Spleen (tissue), 11 donors: ENCODE results near the gene ARID4B. TPM values are rescaled to one million over a fixed set of nuclear protein-coding genes. Genes with fewer than 3 reads are reported as not detected.

Source experiments
- DNase-seq: peaks from one replicate; pipeline ENCODE4 v3.0.0-alpha.2; 2020
- H3K27ac ChIP-seq, 8 donors: fragments of 200-600 bp; sonication (generic) in 7 of 8; 1 replicate in 4 of 8; 2 replicates in 4 of 8; pipeline versions ENCODE4 v1.5.0 to v1.8.0; 2016 to 2021; ENCODE audit warnings: inconsistent platforms in 4 of 8, mild to moderate bottlenecking in 4 of 8, moderate library complexity in 1 of 8
- H3K27me3 ChIP-seq, 7 donors: fragments of 200-600 bp; sonication (generic) in 6 of 7; replicated peaks in 1 of 7; 1 replicate in 4 of 7; 2 replicates in 3 of 7; pipeline versions ENCODE4 v1.5.0 to v1.8.0; 2016 to 2021; ENCODE audit warnings: inconsistent platforms in 3 of 7, mild to moderate bottlenecking in 1 of 7
- H3K36me3 ChIP-seq, 6 donors: fragments of 200-600 bp; sonication (generic) in 5 of 6; 1 replicate in 4 of 6; 2 replicates in 2 of 6; pipeline versions ENCODE4 v1.5.0 to v1.8.0; 2016 to 2021; ENCODE audit warnings: inconsistent platforms in 2 of 6
- H3K4me1 ChIP-seq, 6 donors: fragments of 200-600 bp; sonication (generic) in 5 of 6; 1 replicate in 3 of 6; 2 replicates in 3 of 6; pipeline versions ENCODE4 v1.5.0 to v1.8.0; 2016 to 2021; ENCODE audit warnings: inconsistent platforms in 3 of 6
- H3K4me3 ChIP-seq, 8 donors: fragments of 200-600 bp; sonication (generic) in 7 of 8; 1 replicate in 4 of 8; 2 replicates in 4 of 8; pipeline versions ENCODE4 v1.5.0 to v1.8.0; 2016 to 2021; ENCODE audit warnings: inconsistent platforms in 4 of 8, mild to moderate bottlenecking in 4 of 8, moderate library complexity in 2 of 8
- H3K9me3 ChIP-seq, 8 donors: fragments of 200-600 bp; sonication (generic) in 7 of 8; 1 replicate in 4 of 8; 2 replicates in 4 of 8; pipeline versions ENCODE4 v1.5.0 to v1.8.0; 2016 to 2021; ENCODE audit warnings: inconsistent platforms in 4 of 8
- POLR2A ChIP-seq, 3 donors: fragments of 450-650 bp; IDR thresholded peaks; one replicate each; pipeline ENCODE4 v1.5.1; 2017; ENCODE audit warnings: antibody characterized with exemption in 3 of 3, mild to moderate bottlenecking in 1 of 3
- POLR2AphosphoS5 ChIP-seq, 3 donors: sonication (generic); formaldehyde crosslinking; IDR thresholded peaks; one replicate each; pipeline ENCODE4 v1.5.1; 2017; ENCODE audit warnings: antibody characterized with exemption in 3 of 3
- WGBS, 5 donors: extraction: QIAGEN DNeasy Blood & Tissue Kit in 3 of 5; methylation state at CpG; one replicate each; pipeline versions ENCODE4 v1.1.5 to v1.1.7; 2013 to 2018; 5-methylcytosine and 5-hydroxymethylcytosine counted together
- intact Hi-C: fragments of 100-400 bp; cut with DNase I; formaldehyde crosslinking; loops from one replicate; pipeline ENCODE4 v1.15.0; 2023; ENCODE audit warnings: low total_unique reads
- polyA plus RNA-seq, 3 donors: library from polyadenylated mRNA; stranded (reverse); fragments of 200-250 nt; gene quantifications; one replicate each; pipeline ENCODE4 v1.2.1, GENCODE V29; 2013
- total RNA-seq, 7 donors: library from RNA; depleted of rRNA in 3 of 7; stranded (reverse); fragments of >200 nt in 3 of 7; fragmentation: NEBNext Ultra II Directional in 4 of 7; extraction: Animal tissue kit (Norgen Biotek cat#: 25700) in 4 of 7; gene quantifications; one replicate each; pipeline versions ENCODE4 v1.1.0 to v1.2.1, GENCODE V29; 2016 to 2021
- TF ChIP-seq, protein P1 (sequence below), 11 experiments: fragments of 200-600 bp in 7 of 11; fragments of 450-650 bp in 4 of 11; sonication (generic) in 4 of 11; IDR thresholded peaks in 8 of 11; conservative IDR thresholded peaks in 3 of 11; 1 replicate in 7 of 11; 2 replicates in 4 of 11; pipeline versions ENCODE4 v1.4.0 to v1.8.0; 2016 to 2021; ENCODE audit warnings: antibody characterized with exemption in 11 of 11, inconsistent platforms in 4 of 11, mild to moderate bottlenecking in 1 of 11
- donor health status: healthy with polysubstance abuse.
- donor health status: DM: no; HTN: no; CAD: no; lungs with moderate emphysema.
- donor health status: DM: no; HTN: no; CAD: no.
- donor health status: Bipolar disorder and iron deficiency.
- donor health status: healthy.
- donor health status: DM: no; HTN: no; CAD: no.
- donor health status: DM: yes; HTN: yes; CAD: no.

ARID4B gene
- total and polyA plus RNA-seq, 10 donors: 13.2 to 82.0 (median 65.6) TPM

- H3K4me3 ChIP-seq: peak overlapping the region in 1 of 8 donors; percentile 22
- peaks cover 15 to 53% (median 34%) of the 10 kb centered on the region in 6 donors for H3K4me1 ChIP-seq
- DNase-seq: no peak
- 49 to 62% (median 55%) methylated on average over 4 of the region's 4 CpGs for WGBS, 5 donors
- intact Hi-C loops: no loop called here
- no peaks in the 10 kb centered on the region for H3K9me3 ChIP-seq
- H3K27ac ChIP-seq: peak overlapping the region in 7 of 8 donors; percentile 15 to 68 (median 58)
- no peaks in the 10 kb centered on the region for H3K27me3 ChIP-seq
- TF ChIP-seq, protein P1, sequence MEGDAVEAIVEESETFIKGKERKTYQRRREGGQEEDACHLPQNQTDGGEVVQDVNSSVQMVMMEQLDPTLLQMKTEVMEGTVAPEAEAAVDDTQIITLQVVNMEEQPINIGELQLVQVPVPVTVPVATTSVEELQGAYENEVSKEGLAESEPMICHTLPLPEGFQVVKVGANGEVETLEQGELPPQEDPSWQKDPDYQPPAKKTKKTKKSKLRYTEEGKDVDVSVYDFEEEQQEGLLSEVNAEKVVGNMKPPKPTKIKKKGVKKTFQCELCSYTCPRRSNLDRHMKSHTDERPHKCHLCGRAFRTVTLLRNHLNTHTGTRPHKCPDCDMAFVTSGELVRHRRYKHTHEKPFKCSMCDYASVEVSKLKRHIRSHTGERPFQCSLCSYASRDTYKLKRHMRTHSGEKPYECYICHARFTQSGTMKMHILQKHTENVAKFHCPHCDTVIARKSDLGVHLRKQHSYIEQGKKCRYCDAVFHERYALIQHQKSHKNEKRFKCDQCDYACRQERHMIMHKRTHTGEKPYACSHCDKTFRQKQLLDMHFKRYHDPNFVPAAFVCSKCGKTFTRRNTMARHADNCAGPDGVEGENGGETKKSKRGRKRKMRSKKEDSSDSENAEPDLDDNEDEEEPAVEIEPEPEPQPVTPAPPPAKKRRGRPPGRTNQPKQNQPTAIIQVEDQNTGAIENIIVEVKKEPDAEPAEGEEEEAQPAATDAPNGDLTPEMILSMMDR (IDR thresholded peaks at IDR 0.05 in 8 of 11, conservative IDR thresholded peaks at IDR 0.05 in 3 of 11): no peak
- TF ChIP-seq POLR2AphosphoS5 (IDR thresholded peaks at IDR 0.05) (peak in 1 of 3 donors; percentile 15), POLR2A (IDR thresholded peaks at IDR 0.05) (no peak)
- peaks cover 0 to 66% (median 32%) of the 10 kb centered on the region in 6 donors for H3K36me3 ChIP-seq
Observed at GRCh38 chr1:235336903-235337302, 8.9 kb upstream of the ARID4B start.

DNA sequence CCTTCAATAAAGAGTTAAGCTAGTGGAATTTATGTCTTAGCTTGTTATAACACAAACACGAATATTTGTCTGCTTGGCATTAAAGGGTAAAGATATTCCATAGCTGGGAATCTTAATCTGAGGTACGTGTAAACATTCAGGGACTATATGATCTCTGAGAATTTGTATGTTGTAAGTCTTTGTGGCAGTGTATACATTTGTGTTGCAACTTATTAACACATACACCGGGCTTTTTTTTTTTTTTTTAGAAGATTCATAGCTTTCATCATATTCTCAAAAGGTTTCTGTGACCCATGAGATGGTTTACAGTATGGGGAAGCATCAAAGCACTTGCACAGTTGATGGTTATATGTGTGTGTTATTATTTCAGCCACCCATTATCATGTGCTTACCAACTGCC lies 3.4 kb upstream of the ARID4B start:
- Histone ChIP-seq H3K4me3 (no peak overlapping the region), H3K9me3 (no peaks in the 10 kb centered on the region), H3K27me3 (no peaks in the 10 kb centered on the region), H3K4me1 (peaks cover 27 to 70% (median 50%) of the 10 kb centered on the region in 6 donors), H3K27ac (peak overlapping the region in 7 of 8 donors; percentile 7 to 100 (median 98)), H3K36me3 (peaks cover 0 to 15% (median 11%) of the 10 kb centered on the region in 6 donors)
- TF ChIP-seq, protein P1 (IDR thresholded peaks at IDR 0.05 in 8 of 11, conservative IDR thresholded peaks at IDR 0.05 in 3 of 11): no peak
- TF ChIP-seq POLR2A (IDR thresholded peaks at IDR 0.05) (no peak), POLR2AphosphoS5 (IDR thresholded peaks at IDR 0.05) (no peak)
- no peak for DNase-seq
- intact Hi-C loops: no loop called here
- 42 to 67% (median 50%) methylated on average over 3 of the region's 3 CpGs for WGBS, 5 donors

- no peaks in the 10 kb centered on the region for H3K27me3 ChIP-seq
- intact Hi-C loops: no loop called here
- peak overlapping the region; percentile 51 to 100 (median 98) for H3K27ac ChIP-seq
- peaks cover 0 to 10% (median 6%) of the 10 kb centered on the region in 6 donors for H3K36me3 ChIP-seq
- no peak for DNase-seq
- H3K4me3 ChIP-seq: peak overlapping the region in 3 of 8 donors; percentile 60 to 97 (median 79)
- H3K4me1 ChIP-seq: peaks cover 29 to 70% (median 51%) of the 10 kb centered on the region in 6 donors
- WGBS, 5 donors: 73 to 86% (median 77%) methylated on average over 5 of the region's 5 CpGs
- no peaks in the 10 kb centered on the region for H3K9me3 ChIP-seq
- TF ChIP-seq POLR2A (IDR thresholded peaks at IDR 0.05) (no peak), POLR2AphosphoS5 (IDR thresholded peaks at IDR 0.05) (no peak)
- TF ChIP-seq, protein P1 (IDR thresholded peaks at IDR 0.05 in 8 of 11, conservative IDR thresholded peaks at IDR 0.05 in 3 of 11): no peak
Observed at GRCh38 chr1:235330918-235331285, 2.9 kb upstream of the ARID4B start.

DNA sequence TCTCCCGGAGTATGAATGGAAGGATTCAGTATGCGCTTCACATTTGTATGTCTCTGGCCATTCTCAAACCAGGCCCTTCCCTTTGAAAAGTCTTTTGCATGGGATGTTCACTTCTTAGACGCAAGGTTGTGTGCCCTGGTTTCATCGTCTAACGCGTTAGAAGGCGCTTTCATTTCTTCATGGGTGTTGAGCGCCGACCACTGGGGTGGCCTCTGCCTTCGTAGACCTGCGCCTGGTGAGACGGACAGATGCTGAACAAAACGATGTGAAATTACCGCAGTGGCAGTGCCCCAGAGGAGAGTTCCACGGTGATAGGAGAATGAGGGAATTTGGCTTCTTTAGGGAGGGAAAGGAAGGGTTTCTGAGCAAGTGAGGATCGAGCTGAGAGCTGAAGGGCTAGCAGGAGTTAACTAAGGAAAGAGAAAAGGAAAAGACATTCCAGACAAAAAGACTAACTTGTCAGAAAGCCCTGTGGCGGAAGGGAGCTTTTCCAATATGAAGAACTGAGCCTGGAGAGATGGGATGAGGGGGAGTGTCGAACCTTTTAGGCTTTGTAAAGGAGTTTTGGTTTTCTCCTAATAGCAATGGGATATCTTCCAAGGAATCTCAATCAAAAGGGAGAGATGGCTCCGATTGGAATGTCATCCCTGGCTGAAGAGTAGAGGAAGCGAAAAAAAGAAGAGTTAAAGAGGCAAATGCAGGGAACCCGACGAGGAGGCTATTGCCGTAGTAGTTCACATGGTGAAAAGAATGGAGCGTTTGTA lies 1.3 kb upstream of the ARID4B start:
- Histone ChIP-seq H3K36me3 (no peaks in the 10 kb centered on the region), H3K4me1 (peaks cover 43 to 78% (median 67%) of the 10 kb centered on the region in 6 donors), H3K27me3 (no peaks in the 10 kb centered on the region), H3K9me3 (no peaks in the 10 kb centered on the region), H3K4me3 (peak overlapping the region; percentile 47 to 97 (median 73)), H3K27ac (peak overlapping the region; percentile 71 to 100 (median 98))
- peak; percentile 84 for DNase-seq
- 3 to 5% (median 4%) methylated on average over 24 of the region's 24 CpGs for WGBS, 5 donors
- TF ChIP-seq, protein P1 (IDR thresholded peaks at IDR 0.05 in 8 of 11, conservative IDR thresholded peaks at IDR 0.05 in 3 of 11): peak in 4 of 11 experiments; percentile 1 to 42 (median 24)
- TF ChIP-seq POLR2A (IDR thresholded peaks at IDR 0.05) (no peak), POLR2AphosphoS5 (IDR thresholded peaks at IDR 0.05) (no peak)
- intact Hi-C loops: loop anchor here (10.0 kb wide), 1 partner anchor 75 kb away; no protein-coding TSS in a partner anchor
